ENCODE measurements around the gene MCEMP1.

DNA sequence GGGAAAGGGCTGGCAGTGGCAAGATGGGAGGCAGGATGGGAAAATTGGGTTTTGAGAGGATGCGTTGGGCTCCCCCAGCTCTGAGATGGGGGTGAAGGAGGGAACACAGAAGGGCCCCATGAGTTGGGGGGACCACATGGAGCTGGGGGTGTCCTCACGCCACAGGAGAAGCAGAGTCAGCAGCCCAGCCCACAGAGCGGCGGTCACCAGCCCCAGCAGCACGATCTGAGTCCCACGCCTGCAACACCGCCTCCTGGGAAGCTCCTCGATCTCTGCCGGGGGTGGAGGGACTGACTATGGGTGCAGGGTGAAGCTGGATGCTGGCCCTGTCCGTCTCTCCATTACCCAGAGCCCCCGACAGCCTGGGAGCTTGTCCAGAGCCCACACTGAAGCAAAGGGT is 21.7 kb downstream of the MCEMP1 start:
- TF ChIP-seq, protein P1, sequence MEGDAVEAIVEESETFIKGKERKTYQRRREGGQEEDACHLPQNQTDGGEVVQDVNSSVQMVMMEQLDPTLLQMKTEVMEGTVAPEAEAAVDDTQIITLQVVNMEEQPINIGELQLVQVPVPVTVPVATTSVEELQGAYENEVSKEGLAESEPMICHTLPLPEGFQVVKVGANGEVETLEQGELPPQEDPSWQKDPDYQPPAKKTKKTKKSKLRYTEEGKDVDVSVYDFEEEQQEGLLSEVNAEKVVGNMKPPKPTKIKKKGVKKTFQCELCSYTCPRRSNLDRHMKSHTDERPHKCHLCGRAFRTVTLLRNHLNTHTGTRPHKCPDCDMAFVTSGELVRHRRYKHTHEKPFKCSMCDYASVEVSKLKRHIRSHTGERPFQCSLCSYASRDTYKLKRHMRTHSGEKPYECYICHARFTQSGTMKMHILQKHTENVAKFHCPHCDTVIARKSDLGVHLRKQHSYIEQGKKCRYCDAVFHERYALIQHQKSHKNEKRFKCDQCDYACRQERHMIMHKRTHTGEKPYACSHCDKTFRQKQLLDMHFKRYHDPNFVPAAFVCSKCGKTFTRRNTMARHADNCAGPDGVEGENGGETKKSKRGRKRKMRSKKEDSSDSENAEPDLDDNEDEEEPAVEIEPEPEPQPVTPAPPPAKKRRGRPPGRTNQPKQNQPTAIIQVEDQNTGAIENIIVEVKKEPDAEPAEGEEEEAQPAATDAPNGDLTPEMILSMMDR (conservative IDR thresholded peaks at IDR 0.05; ENCODE audit: low read depth, low read length): no peak
- no peak for TF ChIP-seq EZH2 (IDR thresholded peaks at IDR 0.05; ENCODE audit: borderline replicate concordance, low read depth, low read length, poor library complexity, severe bottlenecking)

All from A673 (cell line).